ENCODE data around the gene ADPGK.

The ADPGK gene

DNA sequence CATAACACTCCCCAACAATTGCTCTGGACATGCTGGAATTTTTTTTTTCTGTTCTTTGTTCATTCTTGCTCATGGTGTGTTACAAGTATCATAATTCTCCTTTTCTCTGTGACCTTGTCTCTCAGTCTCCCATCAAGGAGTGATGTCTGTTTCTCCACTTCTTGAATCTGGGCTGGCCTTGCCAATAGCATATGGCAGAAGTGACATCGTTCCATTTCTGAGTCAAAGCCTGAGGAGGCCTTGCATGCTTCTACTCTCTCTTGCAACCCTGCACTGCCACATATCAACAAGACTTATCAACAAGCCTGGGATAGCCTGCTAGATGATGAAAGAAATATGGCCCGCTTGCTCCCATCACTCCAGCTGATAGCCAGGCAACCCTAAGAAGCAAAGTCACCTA, 8.9 kb upstream of the ADPGK start:
- Histone ChIP-seq H3K79me2 (ENCODE audit: insufficient read depth, low read length) (no peaks in the 10 kb centered on the region), H3K4me1 (ENCODE audit: insufficient read depth, low read length, poor library complexity, severe bottlenecking) (peaks cover 5% of the 10 kb centered on the region), H3K4me2 (ENCODE audit: low read depth, low read length, poor library complexity, severe bottlenecking) (no peak overlapping the region), H3K36me3 (ENCODE audit: insufficient read depth, low read length) (no peaks in the 10 kb centered on the region), H2AFZ (ENCODE audit: low read length) (no peak overlapping the region), H4K20me1 (ENCODE audit: insufficient read depth, low read length, poor library complexity, severe bottlenecking) (no peaks in the 10 kb centered on the region), H3F3A (ENCODE audit: low read depth) (no peaks in the 10 kb centered on the region), H3K9me2 (replicated peaks; ENCODE audit: low read depth, low read length) (no peaks in the 10 kb centered on the region), H3K9ac (ENCODE audit: low read depth, low read length, poor library complexity, severe bottlenecking) (no peak overlapping the region), H3K4me3 (ENCODE audit: low read length, poor library complexity, severe bottlenecking) (no peak overlapping the region), H3K9me3 (ENCODE audit: insufficient read depth, low read depth, low read length) (no peaks in the 10 kb centered on the region), H3K27me3 (ENCODE audit: insufficient read depth, low read length, poor library complexity, severe bottlenecking) (no peaks in the 10 kb centered on the region)
- TF ChIP-seq EZH2phosphoT487 (IDR thresholded peaks at IDR 0.05; ENCODE audit: borderline replicate concordance), result no peak
- TF ChIP-seq, protein P1, sequence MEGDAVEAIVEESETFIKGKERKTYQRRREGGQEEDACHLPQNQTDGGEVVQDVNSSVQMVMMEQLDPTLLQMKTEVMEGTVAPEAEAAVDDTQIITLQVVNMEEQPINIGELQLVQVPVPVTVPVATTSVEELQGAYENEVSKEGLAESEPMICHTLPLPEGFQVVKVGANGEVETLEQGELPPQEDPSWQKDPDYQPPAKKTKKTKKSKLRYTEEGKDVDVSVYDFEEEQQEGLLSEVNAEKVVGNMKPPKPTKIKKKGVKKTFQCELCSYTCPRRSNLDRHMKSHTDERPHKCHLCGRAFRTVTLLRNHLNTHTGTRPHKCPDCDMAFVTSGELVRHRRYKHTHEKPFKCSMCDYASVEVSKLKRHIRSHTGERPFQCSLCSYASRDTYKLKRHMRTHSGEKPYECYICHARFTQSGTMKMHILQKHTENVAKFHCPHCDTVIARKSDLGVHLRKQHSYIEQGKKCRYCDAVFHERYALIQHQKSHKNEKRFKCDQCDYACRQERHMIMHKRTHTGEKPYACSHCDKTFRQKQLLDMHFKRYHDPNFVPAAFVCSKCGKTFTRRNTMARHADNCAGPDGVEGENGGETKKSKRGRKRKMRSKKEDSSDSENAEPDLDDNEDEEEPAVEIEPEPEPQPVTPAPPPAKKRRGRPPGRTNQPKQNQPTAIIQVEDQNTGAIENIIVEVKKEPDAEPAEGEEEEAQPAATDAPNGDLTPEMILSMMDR (conservative IDR thresholded peaks at IDR 0.05; ENCODE audit: low read length), result no peak

DNA sequence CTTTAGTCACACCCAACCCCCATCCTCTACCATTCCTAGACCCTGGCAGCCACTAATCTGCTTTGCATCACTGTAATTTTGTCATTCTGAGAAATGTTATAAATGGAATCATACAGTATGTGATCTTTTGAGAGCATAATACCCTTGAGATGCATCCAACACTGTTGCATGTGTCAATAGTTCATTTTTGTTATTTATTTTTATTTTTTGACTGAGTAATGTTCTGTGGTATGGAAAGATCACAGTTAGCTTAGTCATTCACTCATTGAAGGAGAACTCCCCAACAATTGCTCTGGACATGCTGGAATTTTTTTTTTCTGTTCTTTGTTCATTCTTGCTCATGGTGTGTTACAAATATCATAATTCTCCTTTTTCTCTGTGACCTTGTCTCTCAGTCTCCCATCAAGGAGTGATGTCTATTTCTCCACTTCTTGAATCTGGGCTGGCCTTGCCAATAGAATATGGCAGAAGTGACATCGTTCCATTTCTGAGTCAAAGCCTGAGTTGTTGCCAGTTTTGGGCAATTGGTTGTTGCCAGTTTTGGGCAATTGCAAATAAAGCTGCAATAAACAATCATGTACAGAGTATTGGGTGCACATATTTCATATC, 6.8 kb upstream of the ADPGK start:
- Histone ChIP-seq H3K9me3 (ENCODE audit: insufficient read depth, low read depth, low read length) (no peaks in the 10 kb centered on the region), H3K9ac (ENCODE audit: low read depth, low read length, poor library complexity, severe bottlenecking) (no peak overlapping the region), H3K9me2 (replicated peaks; ENCODE audit: low read depth, low read length) (no peaks in the 10 kb centered on the region), H3K4me3 (ENCODE audit: low read length, poor library complexity, severe bottlenecking) (no peak overlapping the region), H3K4me2 (ENCODE audit: low read depth, low read length, poor library complexity, severe bottlenecking) (no peak overlapping the region), H2AFZ (ENCODE audit: low read length) (no peak overlapping the region), H3K4me1 (ENCODE audit: insufficient read depth, low read length, poor library complexity, severe bottlenecking) (peaks cover 11% of the 10 kb centered on the region), H3F3A (ENCODE audit: low read depth) (no peaks in the 10 kb centered on the region), H3K36me3 (ENCODE audit: insufficient read depth, low read length) (no peaks in the 10 kb centered on the region), H4K20me1 (ENCODE audit: insufficient read depth, low read length, poor library complexity, severe bottlenecking) (no peaks in the 10 kb centered on the region), H3K27me3 (ENCODE audit: insufficient read depth, low read length, poor library complexity, severe bottlenecking) (no peaks in the 10 kb centered on the region), H3K79me2 (ENCODE audit: insufficient read depth, low read length) (no peaks in the 10 kb centered on the region)
- TF ChIP-seq EZH2phosphoT487 (IDR thresholded peaks at IDR 0.05; ENCODE audit: borderline replicate concordance), result no peak
- TF ChIP-seq, protein P1 (conservative IDR thresholded peaks at IDR 0.05; ENCODE audit: low read length), result no peak

DNA sequence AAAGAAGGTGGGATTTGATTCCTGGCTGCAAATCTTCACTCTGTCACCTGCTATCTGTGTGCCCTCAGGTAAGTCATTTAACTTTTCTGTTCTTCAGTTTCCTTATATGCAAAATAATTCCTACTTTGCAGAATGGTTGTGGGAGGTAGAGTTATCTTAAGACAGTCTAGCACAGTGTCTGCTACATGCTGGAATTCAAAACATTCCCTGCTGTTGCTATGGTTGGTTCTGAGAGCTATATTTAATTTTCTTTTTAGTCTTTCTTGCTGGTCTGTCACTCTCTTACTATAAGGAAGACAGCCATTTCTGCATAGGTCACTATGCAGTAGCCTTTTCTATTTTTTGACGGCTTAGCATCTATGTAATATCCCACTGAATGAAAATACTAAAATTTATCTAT, 4.0 kb upstream of the ADPGK start:
- Histone ChIP-seq H3K9me3 (ENCODE audit: insufficient read depth, low read depth, low read length) (no peaks in the 10 kb centered on the region), H3K9ac (ENCODE audit: low read depth, low read length, poor library complexity, severe bottlenecking) (no peak overlapping the region), H3K4me3 (ENCODE audit: low read length, poor library complexity, severe bottlenecking) (no peak overlapping the region), H2AFZ (ENCODE audit: low read length) (no peak overlapping the region), H3K79me2 (ENCODE audit: insufficient read depth, low read length) (peaks cover 9% of the 10 kb centered on the region), H3K9me2 (replicated peaks; ENCODE audit: low read depth, low read length) (no peaks in the 10 kb centered on the region), H3K36me3 (ENCODE audit: insufficient read depth, low read length) (no peaks in the 10 kb centered on the region), H3K4me1 (ENCODE audit: insufficient read depth, low read length, poor library complexity, severe bottlenecking) (peaks cover 16% of the 10 kb centered on the region), H4K20me1 (ENCODE audit: insufficient read depth, low read length, poor library complexity, severe bottlenecking) (peaks cover 3% of the 10 kb centered on the region), H3F3A (ENCODE audit: low read depth) (no peaks in the 10 kb centered on the region), H3K4me2 (ENCODE audit: low read depth, low read length, poor library complexity, severe bottlenecking) (no peak overlapping the region), H3K27me3 (ENCODE audit: insufficient read depth, low read length, poor library complexity, severe bottlenecking) (no peaks in the 10 kb centered on the region)
- TF ChIP-seq, protein P1 (conservative IDR thresholded peaks at IDR 0.05; ENCODE audit: low read length), result no peak
- no peak for TF ChIP-seq EZH2phosphoT487 (IDR thresholded peaks at IDR 0.05; ENCODE audit: borderline replicate concordance)

Measured in Loucy (cell line).